Osteoblast (primary cell): Measurements from ENCODE around the gene MTNR1B. TPM values are rescaled to one million over a fixed set of nuclear protein-coding genes. Genes with fewer than 3 reads are reported as not detected.

ENCODE experiments used
- DNase-seq: peaks from one replicate; pipeline ENCODE4 v3.0.0; 2011; ENCODE audit warnings: low spot score, mixed read lengths; ENCODE audit not compliant: insufficient read length; ENCODE audit errors: missing footprints
- H2AFZ ChIP-seq: 2 replicates; pipeline ENCODE4 v1.6.0; 2011; ENCODE audit warnings: mild to moderate bottlenecking, low read length
- H3K27ac ChIP-seq: 2 replicates; pipeline ENCODE4 v1.5.1; 2011; ENCODE audit warnings: mild to moderate bottlenecking, low read depth, low read length, moderate library complexity
- H3K27me3 ChIP-seq: 2 replicates; pipeline ENCODE4 v1.6.0; 2012; ENCODE audit warnings: mild to moderate bottlenecking, control low read depth, inconsistent platforms, low read length, moderate library complexity; ENCODE audit not compliant: insufficient read depth
- H3K36me3 ChIP-seq: 2 replicates; pipeline ENCODE4 v1.5.1; 2011; ENCODE audit warnings: mild to moderate bottlenecking, low read length, control low read depth, moderate library complexity; ENCODE audit not compliant: insufficient read depth
- H3K4me1 ChIP-seq: 2 replicates; pipeline ENCODE4 v1.5.1; 2011; ENCODE audit warnings: mild to moderate bottlenecking, low read length, control low read depth, moderate library complexity; ENCODE audit not compliant: insufficient read depth
- H3K4me2 ChIP-seq: 2 replicates; pipeline ENCODE4 v1.6.0; 2011; ENCODE audit warnings: mild to moderate bottlenecking, low read length; ENCODE audit not compliant: insufficient read depth
- H3K4me3 ChIP-seq: fragments of 200-600 bp; sonication (generic); 3 replicates; pipeline ENCODE4 v1.5.1; 2012; ENCODE audit warnings: mild to moderate bottlenecking, low read length, inconsistent platforms; ENCODE audit not compliant: insufficient read depth
- H3K79me2 ChIP-seq: 2 replicates; pipeline ENCODE4 v1.6.0; 2012; ENCODE audit warnings: mild to moderate bottlenecking, low read length, control low read depth, inconsistent platforms; ENCODE audit not compliant: insufficient read depth
- H3K9me3 ChIP-seq: 2 replicates; pipeline ENCODE4 v1.5.1; 2011; ENCODE audit warnings: low read depth, low read length, control low read depth
- H4K20me1 ChIP-seq: 2 replicates; pipeline ENCODE4 v1.6.0; 2012; ENCODE audit warnings: mild to moderate bottlenecking, low read length, control low read depth; ENCODE audit not compliant: insufficient read depth
- total RNA-seq: library from RNA; depleted of rRNA; stranded (reverse); fragments of >200 nt; gene quantifications from 2 replicates; pipeline ENCODE4 v1.2.3, GENCODE V29; 2012
- TF ChIP-seq, protein P1 (sequence below): IDR thresholded peaks from 2 replicates; pipeline ENCODE4 v1.5.1; 2011; ENCODE audit warnings: mild to moderate bottlenecking, low read depth, low read length, moderate library complexity; ENCODE audit errors: extremely low read depth

The MTNR1B gene
- total RNA-seq, 1 donor = not detected

DNA sequence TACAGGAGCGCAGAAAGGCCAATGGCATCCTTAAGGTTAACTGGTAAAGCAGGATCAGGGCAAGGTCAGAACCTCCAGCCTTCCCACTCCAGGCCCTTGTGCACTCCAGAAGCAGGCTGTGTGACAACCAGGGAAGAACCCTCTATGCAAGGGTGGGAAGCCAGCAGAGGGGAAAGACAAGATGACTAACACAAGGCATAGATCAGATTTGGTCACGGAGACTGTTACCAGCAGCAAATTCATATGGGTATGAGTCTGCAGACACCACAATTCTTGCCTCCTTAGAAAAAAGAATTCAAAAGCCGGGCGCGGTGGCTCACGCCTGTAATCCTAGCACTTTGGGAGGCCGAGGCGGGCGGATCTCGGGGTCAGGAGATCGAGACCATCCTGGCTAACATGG lies 39.8 kb upstream of the MTNR1B start:
- Histone ChIP-seq H3K27ac (no peak overlapping the region), H3K4me1 (peaks cover 2% of the 10 kb centered on the region)

DNA sequence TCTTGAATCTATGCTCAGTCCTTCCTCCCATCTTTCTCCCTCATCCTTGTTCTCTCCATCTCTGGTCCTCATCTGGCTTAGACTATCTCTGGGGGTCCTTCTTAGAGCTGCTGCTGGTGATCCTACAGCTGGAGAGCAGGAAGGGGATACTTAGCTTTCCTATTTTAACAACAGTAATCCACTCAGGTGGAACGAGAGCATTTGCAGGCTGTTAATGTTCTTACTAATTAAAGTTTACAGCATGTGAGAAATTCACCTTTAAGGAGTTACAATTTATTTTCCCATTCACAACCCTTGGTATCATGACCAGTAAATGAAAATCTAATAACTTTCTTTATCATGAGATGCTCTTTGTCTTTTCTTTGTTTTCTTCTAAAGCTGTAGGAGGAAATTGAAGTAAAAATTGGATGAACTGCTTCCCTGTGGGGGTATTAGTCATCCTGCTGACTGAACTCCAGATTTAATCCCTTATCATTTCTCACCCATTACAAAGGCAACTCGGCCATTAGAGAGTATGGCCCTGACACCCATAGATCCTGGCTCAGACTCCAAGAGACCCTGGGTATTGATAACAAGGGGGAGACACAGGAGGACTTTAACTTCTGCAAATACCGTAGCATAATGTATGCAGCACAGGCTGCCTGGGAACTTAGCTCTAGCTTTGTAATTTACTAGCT lies 37.6 kb upstream of the MTNR1B start:
- Histone ChIP-seq H3K36me3 (no peaks in the 10 kb centered on the region), H4K20me1 (no peaks in the 10 kb centered on the region), H3K4me1 (peaks cover 2% of the 10 kb centered on the region), H3K4me3 (no peak overlapping the region), H3K27me3 (no peaks in the 10 kb centered on the region), H3K27ac (no peak overlapping the region), H3K79me2 (no peaks in the 10 kb centered on the region), H3K4me2 (no peak overlapping the region), H3K9me3 (no peaks in the 10 kb centered on the region), H2AFZ (no peak overlapping the region)
- DNase-seq = no peak
- TF ChIP-seq, protein P1, sequence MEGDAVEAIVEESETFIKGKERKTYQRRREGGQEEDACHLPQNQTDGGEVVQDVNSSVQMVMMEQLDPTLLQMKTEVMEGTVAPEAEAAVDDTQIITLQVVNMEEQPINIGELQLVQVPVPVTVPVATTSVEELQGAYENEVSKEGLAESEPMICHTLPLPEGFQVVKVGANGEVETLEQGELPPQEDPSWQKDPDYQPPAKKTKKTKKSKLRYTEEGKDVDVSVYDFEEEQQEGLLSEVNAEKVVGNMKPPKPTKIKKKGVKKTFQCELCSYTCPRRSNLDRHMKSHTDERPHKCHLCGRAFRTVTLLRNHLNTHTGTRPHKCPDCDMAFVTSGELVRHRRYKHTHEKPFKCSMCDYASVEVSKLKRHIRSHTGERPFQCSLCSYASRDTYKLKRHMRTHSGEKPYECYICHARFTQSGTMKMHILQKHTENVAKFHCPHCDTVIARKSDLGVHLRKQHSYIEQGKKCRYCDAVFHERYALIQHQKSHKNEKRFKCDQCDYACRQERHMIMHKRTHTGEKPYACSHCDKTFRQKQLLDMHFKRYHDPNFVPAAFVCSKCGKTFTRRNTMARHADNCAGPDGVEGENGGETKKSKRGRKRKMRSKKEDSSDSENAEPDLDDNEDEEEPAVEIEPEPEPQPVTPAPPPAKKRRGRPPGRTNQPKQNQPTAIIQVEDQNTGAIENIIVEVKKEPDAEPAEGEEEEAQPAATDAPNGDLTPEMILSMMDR = no peak

More for the DNA sequence above, 39.8 kb upstream of the MTNR1B start:
- Histone ChIP-seq H4K20me1 (no peaks in the 10 kb centered on the region), H3K4me3 (no peak overlapping the region), H3K4me2 (no peak overlapping the region), H3K36me3 (no peaks in the 10 kb centered on the region), H2AFZ (no peak overlapping the region), H3K27me3 (no peaks in the 10 kb centered on the region), H3K79me2 (no peaks in the 10 kb centered on the region), H3K9me3 (no peaks in the 10 kb centered on the region)
- no peak for DNase-seq
- TF ChIP-seq, protein P1 = no peak

DNA sequence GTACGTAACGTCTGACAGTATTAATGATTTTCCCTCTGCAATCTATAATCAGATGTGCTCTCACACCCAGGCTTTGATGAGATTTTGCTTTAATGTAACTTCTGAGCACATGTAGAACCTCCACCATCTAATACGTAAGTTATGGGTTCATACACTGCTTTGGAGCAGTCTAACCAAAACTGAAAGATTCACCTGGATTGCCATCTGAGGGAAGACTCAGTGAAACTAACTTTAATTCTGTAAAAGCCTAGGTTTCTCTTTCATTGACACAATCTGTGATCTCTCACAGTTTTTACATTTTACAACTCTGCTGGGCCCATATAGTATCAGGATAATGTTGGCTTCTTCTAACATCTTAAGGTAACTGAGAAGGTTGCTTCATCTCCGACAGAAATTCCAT lies 30.1 kb upstream of the MTNR1B start:
- no peak for DNase-seq
- no peak overlapping the region for H3K4me3 ChIP-seq
- H3K27me3 ChIP-seq = no peaks in the 10 kb centered on the region
- no peak overlapping the region for H3K27ac ChIP-seq
- TF ChIP-seq, protein P1 = no peak
- no peaks in the 10 kb centered on the region for H3K79me2 ChIP-seq
- H4K20me1 ChIP-seq = no peaks in the 10 kb centered on the region
- H2AFZ ChIP-seq = no peak overlapping the region
- no peaks in the 10 kb centered on the region for H3K4me1 ChIP-seq
- H3K9me3 ChIP-seq = no peaks in the 10 kb centered on the region
- H3K36me3 ChIP-seq = no peaks in the 10 kb centered on the region
- H3K4me2 ChIP-seq = no peak overlapping the region

DNA sequence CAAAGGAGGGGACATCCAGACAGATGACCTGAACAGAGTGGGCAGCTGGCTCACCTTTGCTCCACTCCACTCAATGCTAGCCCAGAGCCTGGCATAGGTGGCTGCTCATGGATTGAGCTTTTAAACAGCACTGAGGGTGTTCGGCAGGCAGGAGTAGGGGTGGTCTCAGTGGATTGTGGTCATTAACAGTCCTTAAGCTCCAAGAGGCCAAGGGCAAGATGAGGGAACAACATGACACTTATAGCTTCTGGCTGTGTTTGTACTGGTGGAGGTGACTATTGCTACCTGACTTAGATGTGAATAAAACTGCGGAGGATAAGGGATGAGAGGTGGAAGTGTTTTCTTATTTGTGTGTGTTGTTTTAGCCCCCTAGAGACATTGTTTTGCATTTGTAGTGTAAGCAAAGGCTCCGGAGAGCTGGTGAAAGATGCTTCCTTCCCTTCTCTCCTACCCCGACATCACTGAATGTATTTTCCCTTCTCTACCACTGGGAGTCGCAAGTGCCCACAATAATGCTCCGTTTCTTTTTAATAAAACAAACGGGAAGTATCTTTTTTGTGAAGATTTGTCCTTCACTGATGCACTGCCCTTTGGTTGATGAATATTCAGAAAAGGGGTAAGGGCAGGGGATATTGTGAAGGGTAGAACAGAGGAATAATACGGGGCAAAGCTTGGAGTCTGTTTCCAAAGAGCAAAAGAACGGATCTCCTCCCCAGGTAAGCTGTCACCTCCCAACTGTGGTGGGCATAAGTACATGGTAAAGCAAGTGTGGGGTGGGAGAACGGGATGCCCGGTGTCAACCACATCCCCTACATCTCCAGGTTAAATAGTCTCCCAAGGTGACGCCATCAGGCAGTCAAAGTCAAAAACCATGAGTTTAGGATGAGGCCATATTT lies 27.5 kb upstream of the MTNR1B start:
- H3K4me2 ChIP-seq = peak overlapping the region; percentile 15
- H3K36me3 ChIP-seq = no peaks in the 10 kb centered on the region
- no peaks in the 10 kb centered on the region for H3K27me3 ChIP-seq
- H4K20me1 ChIP-seq = no peaks in the 10 kb centered on the region
- no peak overlapping the region for H2AFZ ChIP-seq
- no peaks in the 10 kb centered on the region for H3K79me2 ChIP-seq
- H3K4me1 ChIP-seq = no peaks in the 10 kb centered on the region
- H3K9me3 ChIP-seq = no peaks in the 10 kb centered on the region
- TF ChIP-seq, protein P1 = peak; percentile 84
- DNase-seq = peak; percentile 87
- H3K4me3 ChIP-seq = no peak overlapping the region
- H3K27ac ChIP-seq = no peak overlapping the region
